ENCODE data around the gene TEAD1. TPM values are rescaled to one million over a fixed set of nuclear protein-coding genes. Genes with fewer than 3 reads are reported as not detected.

The TEAD1 gene
- total and polyA plus RNA-seq, 4 donors: 9.1 to 38.4 (median 10.7) TPM

GRCh38 chr11:12829131-12829530 lies 154.9 kb downstream of the TEAD1 start:
- H3K4me3 ChIP-seq (ENCODE audit: low read depth in 1 of 3, low read length in 3 of 3): no peak overlapping the region
- DNase-seq (ENCODE audit: low spot score): no peak
- no peaks in the 10 kb centered on the region for H3K9me3 ChIP-seq (ENCODE audit: control insufficient read depth in 4 of 4, low read length in 3 of 4)
- peaks cover 4 to 52% (median 36%) of the 10 kb centered on the region in 4 donors for H3K4me1 ChIP-seq (ENCODE audit: control insufficient read depth in 4 of 4, insufficient read depth in 4 of 4, low read length in 3 of 4)
- H3K9ac ChIP-seq (ENCODE audit: low read depth in 1 of 2, low read length in 2 of 2): no peak overlapping the region
- H3K27ac ChIP-seq (ENCODE audit: low read depth in 1 of 2, low read length in 2 of 2): peak overlapping the region in 1 of 2 donors; percentile 72
- H3K27me3 ChIP-seq (ENCODE audit: control insufficient read depth in 4 of 4, insufficient read depth in 4 of 4, low read length in 3 of 4): peaks cover 0 to 3% (median 0%) of the 10 kb centered on the region in 4 donors
- no peak for TF ChIP-seq HNF4A (conservative IDR thresholded peaks at IDR 0.05)
- TF ChIP-seq JUND (IDR thresholded peaks at IDR 0.05): no peak
- TF ChIP-seq CTCF (IDR thresholded peaks at IDR 0.05; ENCODE audit: low read depth, low read length, missing input control): no peak
- TF ChIP-seq HNF4G (IDR thresholded peaks at IDR 0.05): no peak
- no peak for TF ChIP-seq YY1 (IDR thresholded peaks at IDR 0.05)
- no peak for TF ChIP-seq ATF3 (IDR thresholded peaks at IDR 0.05)
- no peak for TF ChIP-seq FOXA1 (IDR thresholded peaks at IDR 0.05)
- TF ChIP-seq RAD21 (IDR thresholded peaks at IDR 0.05): no peak
- no peak for TF ChIP-seq GABPA (IDR thresholded peaks at IDR 0.05 in 1 of 2, conservative IDR thresholded peaks at IDR 0.05 in 1 of 2)
- no peak for TF ChIP-seq TAF1 (conservative IDR thresholded peaks at IDR 0.05)
- no peak for TF ChIP-seq MAX (IDR thresholded peaks at IDR 0.05)
- no peak for TF ChIP-seq REST (IDR thresholded peaks at IDR 0.05)
- no peak for TF ChIP-seq ZBTB33 (IDR thresholded peaks at IDR 0.05)
- TF ChIP-seq RXRA (IDR thresholded peaks at IDR 0.05): no peak
- TF ChIP-seq FOXA2 (IDR thresholded peaks at IDR 0.05): no peak
- no peak for TF ChIP-seq EGR1 (IDR thresholded peaks at IDR 0.05; ENCODE audit: low read depth in 2 of 2)
- no peak for TF ChIP-seq SP1 (IDR thresholded peaks at IDR 0.05)
- no peak for TF ChIP-seq NR2F2 (IDR thresholded peaks at IDR 0.05)
- H3K36me3 ChIP-seq (ENCODE audit: control insufficient read depth in 4 of 4, insufficient read depth in 3 of 4, low read depth in 1 of 4, low read length in 3 of 4): no peaks in the 10 kb centered on the region
- 51% methylated on average over 6 of the region's 6 CpGs for WGBS

Data from liver (tissue), 9 donors.